H1 (cell line): ENCODE results near the gene CDC42SE2.

Source experiments
- CREB1 ChIP-seq: IDR thresholded peaks from 2 replicates; pipeline ENCODE4 v1.6.1; 2012; ENCODE audit warnings: inconsistent platforms
- EP300 ChIP-seq, 2 experiments: IDR thresholded peaks; 1 replicate in 1 of 2; 2 replicates in 1 of 2; pipeline ENCODE4 v1.6.1; 2011 to 2012; ENCODE audit warnings: low read depth in 2 of 2, low read length in 2 of 2, mild to moderate bottlenecking in 2 of 2, borderline replicate concordance in 1 of 2, inconsistent platforms in 1 of 2, moderate library complexity in 1 of 2
- KDM1A ChIP-seq: fragments of 200-600, 300-600 bp; sonication (generic); IDR thresholded peaks from 2 replicates; pipeline ENCODE4 v1.7.1; 2016; ENCODE audit warnings: mild to moderate bottlenecking, low read length, borderline replicate concordance
- NANOG ChIP-seq: IDR thresholded peaks from 2 replicates; pipeline ENCODE4 v1.6.1; 2011; ENCODE audit warnings: low read length, low read depth, mild to moderate bottlenecking, inconsistent platforms; ENCODE audit not compliant: insufficient read depth, poor library complexity, severe bottlenecking
- POLR2A ChIP-seq, 2 experiments: IDR thresholded peaks; 1 replicate in 1 of 2; 2 replicates in 1 of 2; pipeline ENCODE4 v1.6.1; 2011; ENCODE audit warnings: low read depth in 2 of 2, low read length in 2 of 2, mild to moderate bottlenecking in 2 of 2; ENCODE audit errors: control extremely low read depth in 1 of 2
- RNF2 ChIP-seq: fragments of 200-900, 300-1000 bp; sonication (generic); IDR thresholded peaks from 2 replicates; pipeline ENCODE4 v1.7.1; 2016; ENCODE audit warnings: borderline replicate concordance, low read depth, mild to moderate bottlenecking, antibody characterized with exemption, low read length; ENCODE audit not compliant: poor library complexity, severe bottlenecking; ENCODE audit errors: missing control alignments
- SUZ12 ChIP-seq: fragments of 200-600 bp; sonication (generic); IDR thresholded peaks from 2 replicates; pipeline ENCODE4 v1.6.1; 2012; ENCODE audit warnings: mild to moderate bottlenecking, inconsistent platforms, low read length, moderate library complexity, mixed read lengths
- TF ChIP-seq, protein P1 (sequence below), 3 experiments: IDR thresholded peaks; 1 replicate in 2 of 3; 2 replicates in 1 of 3; pipeline versions ENCODE4 v1.5.1 to v1.6.1; 2011; ENCODE audit warnings: low read length in 3 of 3, mild to moderate bottlenecking in 3 of 3, inconsistent platforms in 2 of 3, low read depth in 1 of 3, moderate library complexity in 1 of 3; ENCODE audit not compliant: insufficient read depth in 1 of 3; ENCODE audit errors: control extremely low read depth in 1 of 3
- TF ChIP-seq, protein P2 (sequence below): IDR thresholded peaks from 2 replicates; pipeline ENCODE4 v1.6.1; 2011; ENCODE audit warnings: low read depth, mild to moderate bottlenecking, low read length; ENCODE audit not compliant: insufficient read depth

GRCh38 chr5:131377785-131378325 is 114.0 kb downstream of the CDC42SE2 start:
- TF ChIP-seq EP300 (IDR thresholded peaks at IDR 0.05; ENCODE audit: borderline replicate concordance in 1 of 2, low read depth in 2 of 2, low read length in 2 of 2) (no peak), RNF2 (no peak), SUZ12 (no peak), KDM1A (no peak), POLR2A (IDR thresholded peaks at IDR 0.05; ENCODE audit: control extremely low read depth in 1 of 2, low read depth in 2 of 2, low read length in 2 of 2) (no peak), NANOG (no peak), CREB1 (no peak)
- TF ChIP-seq, protein P1, sequence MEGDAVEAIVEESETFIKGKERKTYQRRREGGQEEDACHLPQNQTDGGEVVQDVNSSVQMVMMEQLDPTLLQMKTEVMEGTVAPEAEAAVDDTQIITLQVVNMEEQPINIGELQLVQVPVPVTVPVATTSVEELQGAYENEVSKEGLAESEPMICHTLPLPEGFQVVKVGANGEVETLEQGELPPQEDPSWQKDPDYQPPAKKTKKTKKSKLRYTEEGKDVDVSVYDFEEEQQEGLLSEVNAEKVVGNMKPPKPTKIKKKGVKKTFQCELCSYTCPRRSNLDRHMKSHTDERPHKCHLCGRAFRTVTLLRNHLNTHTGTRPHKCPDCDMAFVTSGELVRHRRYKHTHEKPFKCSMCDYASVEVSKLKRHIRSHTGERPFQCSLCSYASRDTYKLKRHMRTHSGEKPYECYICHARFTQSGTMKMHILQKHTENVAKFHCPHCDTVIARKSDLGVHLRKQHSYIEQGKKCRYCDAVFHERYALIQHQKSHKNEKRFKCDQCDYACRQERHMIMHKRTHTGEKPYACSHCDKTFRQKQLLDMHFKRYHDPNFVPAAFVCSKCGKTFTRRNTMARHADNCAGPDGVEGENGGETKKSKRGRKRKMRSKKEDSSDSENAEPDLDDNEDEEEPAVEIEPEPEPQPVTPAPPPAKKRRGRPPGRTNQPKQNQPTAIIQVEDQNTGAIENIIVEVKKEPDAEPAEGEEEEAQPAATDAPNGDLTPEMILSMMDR (IDR thresholded peaks at IDR 0.05; ENCODE audit: control extremely low read depth in 1 of 3, insufficient read depth in 1 of 3, low read depth in 1 of 3, low read length in 3 of 3), result no peak
- TF ChIP-seq, protein P2, sequence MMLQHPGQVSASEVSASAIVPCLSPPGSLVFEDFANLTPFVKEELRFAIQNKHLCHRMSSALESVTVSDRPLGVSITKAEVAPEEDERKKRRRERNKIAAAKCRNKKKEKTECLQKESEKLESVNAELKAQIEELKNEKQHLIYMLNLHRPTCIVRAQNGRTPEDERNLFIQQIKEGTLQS, result no peak
